Keratinocyte (primary cell): ENCODE results near the gene RHD. TPM values are rescaled to one million over a fixed set of nuclear protein-coding genes. Genes with fewer than 3 reads are reported as not detected.
A peak's percentile ranks its signal among the peaks of the same experiment; 100 is the strongest.
"Not testable (repeated sequence)": the region's sequence is repeated elsewhere in the genome, so short reads cannot be mapped to it uniquely, and the experiment has no call there.

Experiments used
- DNase-seq: peaks from one replicate; pipeline ENCODE4 v3.0.0-alpha.2; 2011; ENCODE audit warnings: low read depth, missing footprints, low spot score
- FAIRE-seq: peaks from 2 replicates; lab custom pipeline; 2011; peaks lifted over from hg19 to GRCh38; lab: Jason Lieb, UNC
- H2AFZ ChIP-seq: 2 replicates; pipeline ENCODE4 v1.6.0; 2012; ENCODE audit warnings: low read length, control low read depth, inconsistent platforms; ENCODE audit not compliant: control insufficient read depth
- H3K27ac ChIP-seq: 2 replicates; pipeline ENCODE4 v1.5.1; 2011; ENCODE audit warnings: low read length; ENCODE audit not compliant: control insufficient read depth, insufficient read depth
- H3K27me3 ChIP-seq: 3 replicates; pipeline ENCODE4 v1.6.0; 2011; ENCODE audit warnings: low read length; ENCODE audit not compliant: control insufficient read depth, insufficient read depth; ENCODE audit errors: extremely low read depth
- H3K36me3 ChIP-seq, 2 experiments: 2 replicates in 1 of 2; 3 replicates in 1 of 2; pipeline ENCODE4 v1.5.1; 2011; ENCODE audit warnings: low read length in 2 of 2, mild to moderate bottlenecking in 1 of 2; ENCODE audit not compliant: control insufficient read depth in 2 of 2, insufficient read depth in 2 of 2; ENCODE audit errors: extremely low read depth in 1 of 2
- H3K4me1 ChIP-seq: 3 replicates; pipeline ENCODE4 v1.5.1; 2011; ENCODE audit warnings: low read length; ENCODE audit not compliant: control insufficient read depth, insufficient read depth; ENCODE audit errors: extremely low read depth
- H3K4me2 ChIP-seq: 3 replicates; pipeline ENCODE4 v1.6.0; 2011; ENCODE audit warnings: low read depth, low read length; ENCODE audit not compliant: control insufficient read depth, insufficient read depth; ENCODE audit errors: extremely low read depth
- H3K4me3 ChIP-seq, 3 experiments: fragments of 200-600 bp in 1 of 3; sonication (generic) in 1 of 3; 2 replicates in 2 of 3; 3 replicates in 1 of 3; pipeline ENCODE4 v1.5.1; 2011 to 2016; ENCODE audit warnings: low read length in 3 of 3, mild to moderate bottlenecking in 3 of 3, control low read depth in 2 of 3, inconsistent platforms in 1 of 3, low read depth in 1 of 3, mixed read lengths in 1 of 3, mixed run types in 1 of 3, moderate library complexity in 1 of 3; ENCODE audit not compliant: control insufficient read depth in 2 of 3, insufficient read depth in 2 of 3; ENCODE audit errors: extremely low read depth in 1 of 3
- H3K79me2 ChIP-seq: 2 replicates; pipeline ENCODE4 v1.6.0; 2012; ENCODE audit warnings: low read length; ENCODE audit not compliant: control insufficient read depth, insufficient read depth
- H3K9ac ChIP-seq: 3 replicates; pipeline ENCODE4 v1.6.0; 2011; ENCODE audit warnings: low read length; ENCODE audit not compliant: control insufficient read depth, insufficient read depth; ENCODE audit errors: extremely low read depth
- H3K9me1 ChIP-seq: 3 replicates; pipeline ENCODE4 v1.6.0; 2011; ENCODE audit warnings: low read length; ENCODE audit not compliant: control insufficient read depth, insufficient read depth; ENCODE audit errors: extremely low read depth
- H3K9me3 ChIP-seq: 2 replicates; pipeline ENCODE4 v1.5.1; 2012; ENCODE audit warnings: low read depth, low read length; ENCODE audit not compliant: control insufficient read depth
- H4K20me1 ChIP-seq: 3 replicates; pipeline ENCODE4 v1.6.0; 2011; ENCODE audit warnings: low read length; ENCODE audit not compliant: control insufficient read depth, insufficient read depth; ENCODE audit errors: extremely low read depth
- dilution Hi-C: fragments of 300-500 bp; cut with MboI; formaldehyde crosslinking; loops from one replicate; pipeline ENCODE4 v1.7.0; 2020; ENCODE audit warnings: low sequenced_read_pairs; ENCODE audit not compliant: extremely low pct_ligation_motif_present
- polyA plus RNA-seq, 5 experiments: library from polyadenylated mRNA; depleted of rRNA in 3 of 5; stranded (reverse) in 3 of 5; stranded (forward) in 1 of 5; unstranded in 1 of 5; fragments of >200 nt; gene quantifications; 1 replicate in 1 of 5; 2 replicates in 3 of 5; 3 replicates in 1 of 5; pipeline versions ENCODE4 v1.2.1 to v1.2.3, GENCODE V29; 2011 to 2012; ENCODE audit warnings: missing spikeins in 2 of 5, low read depth in 1 of 5, low replicate concordance in 1 of 5

Gene RHD
- polyA plus RNA-seq, 1 donor (not counting 4 experiments of a cell fraction or from before 2014, with no cell fraction given), result not detected

GRCh38 chr1:25266554-25267287 lies 5.6 kb upstream of the RHD start:
- DNase-seq, H3K9me1 ChIP-seq, H3K27me3 ChIP-seq, FAIRE-seq, H3K36me3 ChIP-seq, dilution Hi-C loops, H2AFZ ChIP-seq, H3K4me1 ChIP-seq, H4K20me1 ChIP-seq, H3K27ac ChIP-seq, H3K9me3 ChIP-seq, H3K79me2 ChIP-seq: not testable (repeated sequence)
- Histone ChIP-seq H3K4me3 (peak overlapping the region; percentile 11 to 62 (median 43)), H3K9ac (peak overlapping the region; percentile 26), H3K4me2 (peak overlapping the region; percentile 72)

GRCh38 chr1:25267288-25268142 lies 4.8 kb upstream of the RHD start:
- dilution Hi-C loops, H3K4me1 ChIP-seq, H3K9me3 ChIP-seq, H3K79me2 ChIP-seq, H3K9me1 ChIP-seq, H3K27me3 ChIP-seq, H3K36me3 ChIP-seq, H4K20me1 ChIP-seq, H2AFZ ChIP-seq: not testable (repeated sequence)
- Histone ChIP-seq H3K9ac (peak overlapping the region; percentile 73), H3K4me2 (peak overlapping the region; percentile 65), H3K27ac (peak overlapping the region; percentile 40), H3K4me3 (peak overlapping the region; percentile 18 to 56 (median 43))
- DNase-seq (peak; percentile 9), FAIRE-seq (peak; percentile 20)

- Histone ChIP-seq H3K4me3 (peak overlapping the region in 1 of 3 experiments; percentile 46), H3K4me2 (peak overlapping the region; percentile 65)
- H3K27me3 ChIP-seq, H3K9ac ChIP-seq, H4K20me1 ChIP-seq, H3K79me2 ChIP-seq, DNase-seq, dilution Hi-C loops, H3K36me3 ChIP-seq, H3K9me1 ChIP-seq, H3K4me1 ChIP-seq, FAIRE-seq, H3K9me3 ChIP-seq, H2AFZ ChIP-seq, H3K27ac ChIP-seq: not testable (repeated sequence)
These were observed 4.1 kb upstream of the RHD start for GRCh38 chr1:25268143-25268760.

- H3K4me3 ChIP-seq, dilution Hi-C loops, H2AFZ ChIP-seq, FAIRE-seq, DNase-seq, H3K27ac ChIP-seq, H3K9me1 ChIP-seq, H3K79me2 ChIP-seq, H3K36me3 ChIP-seq, H3K27me3 ChIP-seq, H3K4me1 ChIP-seq, H4K20me1 ChIP-seq, H3K4me2 ChIP-seq, H3K9me3 ChIP-seq, H3K9ac ChIP-seq: not testable (repeated sequence)
These were observed 3.3 kb downstream of the RHD start for GRCh38 chr1:25275648-25276047.
